GM10248 (cell line): ENCODE data around the gene CEP170B.

Experiments used
- CTCF ChIA-PET: fragments of 300-600 bp; sonication (Branson Sonifier 250); formaldehyde crosslinking; extraction: SDS; loops from one replicate; lab custom pipeline; 2021; ENCODE audit warnings: antibody characterized with exemption; lab: Yijun Ruan, JAX
- POLR2A ChIA-PET: fragments of 350-650 bp; sonication (Branson Sonifier 250); formaldehyde crosslinking; extraction: SDS; loops from one replicate; lab custom pipeline; 2020; ENCODE audit warnings: antibody characterized with exemption; lab: Yijun Ruan, JAX
- DNase-seq: peaks from one replicate; pipeline ENCODE4 v3.0.0; 2012; ENCODE audit errors: extremely low spot score
- CTCF ChIP-seq: IDR thresholded peaks from 2 replicates; pipeline ENCODE4 v1.5.1; 2012; ENCODE audit warnings: mild to moderate bottlenecking, low read depth; ENCODE audit errors: extremely low read depth, missing control alignments, control extremely low read depth

Gene CEP170B

GRCh38 chr14:104925214-104925854, 60.3 kb downstream of the CEP170B start:
- DNase-seq, result no peak
- TF ChIP-seq CTCF, result no peak
- POLR2A ChIA-PET, result no interaction called here
- CTCF ChIA-PET, result interaction anchor here (1.1 to 4.0 kb wide), 6 partner anchors 9 to 120 kb away, joined by 3 to 17 read pairs (median 6); no protein-coding TSS in a partner anchor

- no peak for TF ChIP-seq CTCF
- ChIA-PET CTCF (interaction anchor here (0.6 to 4.0 kb wide), 4 partner anchors 8 to 24 kb away, joined by 3 to 17 read pairs (median 6); no protein-coding TSS in a partner anchor), POLR2A (no interaction called here)
- no peak for DNase-seq
Measured at GRCh38 chr14:104925855-104926609, 61.0 kb downstream of the CEP170B start.

- TF ChIP-seq CTCF, result no peak
- ChIA-PET CTCF (interaction anchor here (1.3 to 2.0 kb wide), 3 partner anchors 10 to 33 kb away, joined by 4 to 7 read pairs (median 4); no protein-coding TSS in a partner anchor), POLR2A (no interaction called here)
- peak; percentile 92 for DNase-seq
Measured at GRCh38 chr14:104926619-104927431, 61.8 kb downstream of the CEP170B start.

GRCh38 chr14:104927432-104927816, 62.4 kb downstream of the CEP170B start:
- no peak for TF ChIP-seq CTCF
- CTCF ChIA-PET, result interaction anchor here (1.3 to 1.4 kb wide), 2 partner anchors 11 to 34 kb away, joined by 4 read pairs; no protein-coding TSS in a partner anchor
- no peak for DNase-seq
- POLR2A ChIA-PET, result no interaction called here

- TF ChIP-seq CTCF, result peak; percentile 16
- DNase-seq, result no peak
- ChIA-PET POLR2A (no interaction called here), CTCF (interaction anchor here (1.3 to 1.4 kb wide), 2 partner anchors 12 to 34 kb away, joined by 4 read pairs; no protein-coding TSS in a partner anchor)
Measured at GRCh38 chr14:104927901-104928300, 62.8 kb downstream of the CEP170B start.
